Activated B cell treated with CpG ODN at 0.5 μM for 24 hours (primary cell): ENCODE data around the gene EVI5L. TPM values are rescaled to one million over a fixed set of nuclear protein-coding genes. Genes with fewer than 3 reads are reported as not detected.
"Not testable (repeated sequence)": the region's sequence is repeated elsewhere in the genome, so short reads cannot be mapped to it uniquely, and the experiment has no call there.

Experiments
- ATAC-seq: fragments of 200-7000 bp; cut with Tn5 transposase; one replicate; pipeline ENCODE4 v1.10.0; 2021; ENCODE audit warnings: low read depth, mild to moderate bottlenecking, moderate library complexity
- CTCF ChIA-PET: fragments of 350-600 bp; sonication (Branson Sonifier 250); formaldehyde crosslinking; loops from one replicate; lab custom pipeline; 2021; ENCODE audit warnings: antibody characterized with exemption; lab: Charles Lee
- POLR2A ChIA-PET: fragments of 350-600 bp; sonication (Branson Sonifier 250); formaldehyde crosslinking; loops from one replicate; lab custom pipeline; 2021; ENCODE audit warnings: antibody characterized with exemption; lab: Charles Lee
- DNase-seq: peaks from one replicate; pipeline ENCODE4 v3.0.0; 2022
- H3K27ac Mint-ChIP-seq: one replicate; pipeline ENCODE4 v1.8.0; 2020; ENCODE audit warnings: mixed read lengths
- H3K27me3 Mint-ChIP-seq: one replicate; pipeline ENCODE4 v1.8.0; 2021; ENCODE audit warnings: mixed read lengths
- H3K36me3 Mint-ChIP-seq: one replicate; pipeline ENCODE4 v1.8.0; 2021; ENCODE audit warnings: low read depth, mixed read lengths
- H3K4me1 Mint-ChIP-seq: one replicate; pipeline ENCODE4 v1.8.0; 2021; ENCODE audit warnings: mixed read lengths
- H3K4me3 Mint-ChIP-seq: one replicate; pipeline ENCODE4 v1.8.0; 2020; ENCODE audit warnings: mild to moderate bottlenecking, mixed read lengths
- H3K9me3 Mint-ChIP-seq: one replicate; pipeline ENCODE4 v1.8.0; 2020; ENCODE audit warnings: mixed read lengths
- intact Hi-C: fragments of 100-400 bp; cut with micrococcal nuclease; formaldehyde crosslinking; loops from one replicate; pipeline ENCODE4 v1.15.1; 2024
- total RNA-seq: library from RNA; stranded (reverse); gene quantifications from 2 replicates; pipeline ENCODE4 v1.2.3, GENCODE V29; 2022
- TF ChIP-seq, protein P1 (sequence below): fragments of 200-600 bp; IDR thresholded peaks from one replicate; pipeline ENCODE4 v1.8.0; 2022; ENCODE audit warnings: antibody characterized with exemption, mild to moderate bottlenecking

The EVI5L gene
- total RNA-seq, 1 donor from 2014 or later = 12.8 TPM

DNA sequence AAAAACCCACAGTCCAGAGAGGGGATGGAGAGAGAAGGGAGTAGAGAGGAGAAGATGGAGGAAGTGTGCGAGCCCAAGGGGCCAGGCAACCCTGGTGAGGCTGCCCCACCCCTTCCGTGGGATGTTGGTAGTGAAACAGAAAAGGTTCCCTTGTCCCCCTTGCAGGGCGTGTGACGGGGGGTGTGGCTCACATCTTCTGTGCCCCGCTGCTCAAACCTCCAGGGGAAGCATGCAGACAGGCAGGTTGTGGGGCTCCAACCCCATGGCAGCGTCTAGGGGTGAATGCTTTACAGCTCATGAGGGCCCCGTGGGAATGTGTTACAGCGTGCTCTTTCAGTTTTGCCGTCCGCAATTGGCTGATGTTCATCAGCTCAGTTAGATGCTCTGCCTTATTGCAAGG is 14.7 kb upstream of the EVI5L start:
- H3K4me3 Mint-ChIP-seq = peak overlapping the region; percentile 71
- TF ChIP-seq, protein P1, sequence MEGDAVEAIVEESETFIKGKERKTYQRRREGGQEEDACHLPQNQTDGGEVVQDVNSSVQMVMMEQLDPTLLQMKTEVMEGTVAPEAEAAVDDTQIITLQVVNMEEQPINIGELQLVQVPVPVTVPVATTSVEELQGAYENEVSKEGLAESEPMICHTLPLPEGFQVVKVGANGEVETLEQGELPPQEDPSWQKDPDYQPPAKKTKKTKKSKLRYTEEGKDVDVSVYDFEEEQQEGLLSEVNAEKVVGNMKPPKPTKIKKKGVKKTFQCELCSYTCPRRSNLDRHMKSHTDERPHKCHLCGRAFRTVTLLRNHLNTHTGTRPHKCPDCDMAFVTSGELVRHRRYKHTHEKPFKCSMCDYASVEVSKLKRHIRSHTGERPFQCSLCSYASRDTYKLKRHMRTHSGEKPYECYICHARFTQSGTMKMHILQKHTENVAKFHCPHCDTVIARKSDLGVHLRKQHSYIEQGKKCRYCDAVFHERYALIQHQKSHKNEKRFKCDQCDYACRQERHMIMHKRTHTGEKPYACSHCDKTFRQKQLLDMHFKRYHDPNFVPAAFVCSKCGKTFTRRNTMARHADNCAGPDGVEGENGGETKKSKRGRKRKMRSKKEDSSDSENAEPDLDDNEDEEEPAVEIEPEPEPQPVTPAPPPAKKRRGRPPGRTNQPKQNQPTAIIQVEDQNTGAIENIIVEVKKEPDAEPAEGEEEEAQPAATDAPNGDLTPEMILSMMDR = no peak
- peaks cover 37% of the 10 kb centered on the region for H3K4me1 Mint-ChIP-seq
- H3K36me3 Mint-ChIP-seq = peaks cover 5% of the 10 kb centered on the region
- peak; percentile 77 for ATAC-seq
- POLR2A ChIA-PET = interaction anchor here (0.6 to 1.2 kb wide), 3 partner anchors 16 to 158 kb away, joined by 3 to 4 read pairs (median 3); partner anchors contain the start of gene SNAPC2
- intact Hi-C loops = loop anchor here (1.0 kb wide), 1 partner anchor 8 kb away; no protein-coding TSS in a partner anchor
- H3K27me3 Mint-ChIP-seq = peaks cover 5% of the 10 kb centered on the region
- H3K27ac Mint-ChIP-seq = peak overlapping the region; percentile 76
- CTCF ChIA-PET = interaction anchor here (1.2 kb wide), 1 partner anchor 16 kb away, joined by 5 read pairs; no protein-coding TSS in a partner anchor
- DNase-seq = peak; percentile 35
- H3K9me3 Mint-ChIP-seq = peaks cover 13% of the 10 kb centered on the region

DNA sequence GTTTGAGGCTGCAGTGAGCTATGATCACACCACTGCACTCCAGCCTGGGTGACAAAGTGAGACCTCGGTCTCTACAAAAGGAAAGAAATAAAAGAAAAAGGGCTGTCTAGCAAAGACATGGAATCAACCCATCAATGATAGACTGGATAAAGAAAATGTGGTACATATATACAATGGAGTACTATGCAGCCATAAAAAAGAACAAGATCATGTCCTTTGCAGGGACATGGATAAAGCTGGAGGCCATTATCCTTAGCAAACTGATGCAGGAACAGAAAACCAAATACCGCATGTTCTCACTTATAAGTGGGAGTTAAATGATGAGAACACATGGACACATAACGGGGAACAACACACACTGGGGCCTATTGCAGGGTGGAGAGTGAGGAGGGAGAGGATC is 14.0 kb upstream of the EVI5L start:
- ChIA-PET CTCF (interaction anchor here (1.2 kb wide), 1 partner anchor 17 kb away, joined by 5 read pairs; no protein-coding TSS in a partner anchor), POLR2A (interaction anchor here (0.9 kb wide), 1 partner anchor 16 kb away, joined by 4 read pairs; no protein-coding TSS in a partner anchor)
- peak overlapping the region; percentile 71 for H3K4me3 Mint-ChIP-seq
- ATAC-seq, H3K9me3 Mint-ChIP-seq, DNase-seq, intact Hi-C loops, H3K36me3 Mint-ChIP-seq: not testable (repeated sequence)
- H3K4me1 Mint-ChIP-seq = peaks cover 37% of the 10 kb centered on the region
- peaks cover 11% of the 10 kb centered on the region for H3K27me3 Mint-ChIP-seq
- H3K27ac Mint-ChIP-seq = peak overlapping the region; percentile 76

DNA sequence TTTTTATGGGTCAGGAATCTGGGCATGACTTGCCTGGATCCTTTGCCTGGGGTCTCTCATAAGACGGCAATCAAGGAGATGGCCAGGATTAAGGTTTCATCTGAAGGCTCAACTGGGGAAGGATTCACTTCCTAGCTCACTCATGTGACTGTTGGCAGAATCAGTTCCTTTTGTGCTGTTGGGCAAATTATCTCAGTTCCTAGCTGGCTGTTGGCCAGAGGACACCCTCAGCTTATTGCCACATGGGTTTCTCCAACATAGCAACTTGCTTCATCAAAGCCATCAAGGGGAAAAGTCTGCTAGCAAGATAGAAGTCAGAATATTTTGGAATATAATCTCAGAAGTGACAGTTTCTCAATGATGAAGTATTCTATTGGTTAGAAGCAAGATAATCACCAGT is 12.2 kb upstream of the EVI5L start:
- peaks cover 3% of the 10 kb centered on the region for H3K9me3 Mint-ChIP-seq
- H3K4me3 Mint-ChIP-seq = no peak overlapping the region
- CTCF ChIA-PET = interaction anchor here (1.1 to 1.2 kb wide), 2 partner anchors 13 to 18 kb away, joined by 3 read pairs; no protein-coding TSS in a partner anchor
- DNase-seq (no peak), ATAC-seq (no peak)
- intact Hi-C loops = no loop called here
- POLR2A ChIA-PET = interaction anchor here (1.9 kb wide), 1 partner anchor 137 kb away, joined by 4 read pairs; the partner anchor contains the start of gene TRAPPC5
- H3K27me3 Mint-ChIP-seq = peaks cover 14% of the 10 kb centered on the region
- H3K27ac Mint-ChIP-seq = no peak overlapping the region
- TF ChIP-seq, protein P1 = no peak
- peaks cover 37% of the 10 kb centered on the region for H3K4me1 Mint-ChIP-seq
- no peaks in the 10 kb centered on the region for H3K36me3 Mint-ChIP-seq

DNA sequence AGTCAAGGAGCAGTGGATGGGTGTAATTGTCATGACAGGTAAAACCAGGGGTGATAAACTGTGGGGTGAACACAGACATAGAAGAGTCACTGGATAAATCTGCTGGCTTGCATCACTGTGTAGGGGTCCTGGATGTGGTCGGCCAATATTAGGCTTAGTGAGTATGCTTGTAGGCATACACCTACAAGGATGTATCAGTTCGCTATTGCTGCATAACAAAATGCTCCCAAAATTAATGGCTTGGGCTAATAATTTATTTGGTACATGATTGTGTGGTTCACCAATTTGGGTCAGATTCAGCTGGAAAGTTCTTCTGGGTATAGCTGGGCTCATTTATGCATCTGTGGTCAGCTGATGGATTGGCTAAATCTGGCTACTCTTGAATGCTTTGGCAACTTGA is 11.2 kb upstream of the EVI5L start:
- DNase-seq (no peak), ATAC-seq (no peak)
- H3K4me1 Mint-ChIP-seq = peaks cover 37% of the 10 kb centered on the region
- H3K27ac Mint-ChIP-seq = peak overlapping the region; percentile 3
- H3K27me3 Mint-ChIP-seq = peaks cover 14% of the 10 kb centered on the region
- H3K9me3 Mint-ChIP-seq = peaks cover 3% of the 10 kb centered on the region
- ChIA-PET POLR2A (interaction anchor here (0.9 to 1.9 kb wide), 5 partner anchors 10 to 138 kb away, joined by 4 to 8 read pairs (median 5); partner anchors contain the start of gene TRAPPC5), CTCF (interaction anchor here (1.0 to 1.7 kb wide), 5 partner anchors 10 to 51 kb away, joined by 3 to 6 read pairs (median 3); no protein-coding TSS in a partner anchor)
- H3K4me3 Mint-ChIP-seq = peak overlapping the region; percentile 17
- no peaks in the 10 kb centered on the region for H3K36me3 Mint-ChIP-seq
- TF ChIP-seq, protein P1 = no peak
- intact Hi-C loops = loop anchor here (1.0 kb wide), 1 partner anchor 10 kb away; no protein-coding TSS in a partner anchor

DNA sequence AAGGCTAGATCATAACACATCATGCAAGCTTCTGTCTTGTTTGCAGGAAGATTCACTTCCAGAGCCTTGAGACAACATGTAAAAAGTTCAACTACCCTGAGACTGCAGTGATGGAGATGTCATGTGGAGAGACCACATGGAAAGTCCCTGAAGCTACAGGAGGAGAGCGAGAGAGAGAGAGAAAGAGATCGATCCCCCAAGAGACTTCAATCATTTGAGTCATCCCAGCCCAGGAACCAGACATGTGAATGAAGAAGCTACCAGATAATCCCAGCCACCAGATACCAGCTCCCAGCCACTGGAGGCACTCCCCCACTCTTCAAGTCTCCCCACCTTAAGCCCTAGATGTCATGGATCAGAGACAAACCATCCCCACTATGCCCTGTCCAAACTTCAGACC is 10.7 kb upstream of the EVI5L start:
- ChIA-PET POLR2A (interaction anchor here (0.5 to 1.9 kb wide), 8 partner anchors 9 to 142 kb away, joined by 3 to 8 read pairs (median 5); partner anchors contain the start of genes MCEMP1 and TRAPPC5), CTCF (interaction anchor here (1.0 to 1.7 kb wide), 5 partner anchors 9 to 50 kb away, joined by 3 to 6 read pairs (median 3); no protein-coding TSS in a partner anchor)
- Mint-ChIP-seq H3K9me3 (peaks cover 3% of the 10 kb centered on the region), H3K36me3 (no peaks in the 10 kb centered on the region), H3K4me1 (peaks cover 34% of the 10 kb centered on the region), H3K4me3 (peak overlapping the region; percentile 17), H3K27me3 (peaks cover 14% of the 10 kb centered on the region), H3K27ac (peak overlapping the region; percentile 3)
- no peak for DNase-seq
- intact Hi-C loops = loop anchor here (1.0 kb wide), 1 partner anchor 10 kb away; no protein-coding TSS in a partner anchor
- TF ChIP-seq, protein P1 = no peak
- ATAC-seq = peak; percentile 64
